Keratinocyte (primary cell): ENCODE measurements around the gene SYT2. TPM values are rescaled to one million over a fixed set of nuclear protein-coding genes. Genes with fewer than 3 reads are reported as not detected.
"Not testable (repeated sequence)": the region's sequence is repeated elsewhere in the genome, so short reads cannot be mapped to it uniquely, and the experiment has no call there.

Source experiments
- DNase-seq: peaks from one replicate; pipeline ENCODE4 v3.0.0-alpha.2; 2011; ENCODE audit warnings: low read depth, missing footprints, low spot score
- FAIRE-seq: peaks from 2 replicates; lab custom pipeline; 2011; peaks lifted over from hg19 to GRCh38; lab: Jason Lieb, UNC
- H2AFZ ChIP-seq: 2 replicates; pipeline ENCODE4 v1.6.0; 2012; ENCODE audit warnings: low read length, control low read depth, inconsistent platforms; ENCODE audit not compliant: control insufficient read depth
- H3K27ac ChIP-seq: 2 replicates; pipeline ENCODE4 v1.5.1; 2011; ENCODE audit warnings: low read length; ENCODE audit not compliant: control insufficient read depth, insufficient read depth
- H3K27me3 ChIP-seq: 3 replicates; pipeline ENCODE4 v1.6.0; 2011; ENCODE audit warnings: low read length; ENCODE audit not compliant: control insufficient read depth, insufficient read depth; ENCODE audit errors: extremely low read depth
- H3K36me3 ChIP-seq, 2 experiments: 2 replicates in 1 of 2; 3 replicates in 1 of 2; pipeline ENCODE4 v1.5.1; 2011; ENCODE audit warnings: low read length in 2 of 2, mild to moderate bottlenecking in 1 of 2; ENCODE audit not compliant: control insufficient read depth in 2 of 2, insufficient read depth in 2 of 2; ENCODE audit errors: extremely low read depth in 1 of 2
- H3K4me1 ChIP-seq: 3 replicates; pipeline ENCODE4 v1.5.1; 2011; ENCODE audit warnings: low read length; ENCODE audit not compliant: control insufficient read depth, insufficient read depth; ENCODE audit errors: extremely low read depth
- H3K4me2 ChIP-seq: 3 replicates; pipeline ENCODE4 v1.6.0; 2011; ENCODE audit warnings: low read depth, low read length; ENCODE audit not compliant: control insufficient read depth, insufficient read depth; ENCODE audit errors: extremely low read depth
- H3K4me3 ChIP-seq, 3 experiments: fragments of 200-600 bp in 1 of 3; sonication (generic) in 1 of 3; 2 replicates in 2 of 3; 3 replicates in 1 of 3; pipeline ENCODE4 v1.5.1; 2011 to 2016; ENCODE audit warnings: low read length in 3 of 3, mild to moderate bottlenecking in 3 of 3, control low read depth in 2 of 3, inconsistent platforms in 1 of 3, low read depth in 1 of 3, mixed read lengths in 1 of 3, mixed run types in 1 of 3, moderate library complexity in 1 of 3; ENCODE audit not compliant: control insufficient read depth in 2 of 3, insufficient read depth in 2 of 3; ENCODE audit errors: extremely low read depth in 1 of 3
- H3K79me2 ChIP-seq: 2 replicates; pipeline ENCODE4 v1.6.0; 2012; ENCODE audit warnings: low read length; ENCODE audit not compliant: control insufficient read depth, insufficient read depth
- H3K9ac ChIP-seq: 3 replicates; pipeline ENCODE4 v1.6.0; 2011; ENCODE audit warnings: low read length; ENCODE audit not compliant: control insufficient read depth, insufficient read depth; ENCODE audit errors: extremely low read depth
- H3K9me1 ChIP-seq: 3 replicates; pipeline ENCODE4 v1.6.0; 2011; ENCODE audit warnings: low read length; ENCODE audit not compliant: control insufficient read depth, insufficient read depth; ENCODE audit errors: extremely low read depth
- H3K9me3 ChIP-seq: 2 replicates; pipeline ENCODE4 v1.5.1; 2012; ENCODE audit warnings: low read depth, low read length; ENCODE audit not compliant: control insufficient read depth
- H4K20me1 ChIP-seq: 3 replicates; pipeline ENCODE4 v1.6.0; 2011; ENCODE audit warnings: low read length; ENCODE audit not compliant: control insufficient read depth, insufficient read depth; ENCODE audit errors: extremely low read depth
- CTCF ChIP-seq, 3 experiments: IDR thresholded peaks in 1 of 3; conservative IDR thresholded peaks in 1 of 3; optimal IDR thresholded peaks in 1 of 3; 2 replicates in 2 of 3; 3 replicates in 1 of 3; pipeline versions ENCODE3 to v1.5.1; 2011; ENCODE audit warnings: low read length in 3 of 3, mild to moderate bottlenecking in 3 of 3, moderate library complexity in 2 of 3, control low read depth in 1 of 3, inconsistent platforms in 1 of 3; ENCODE audit not compliant: insufficient read depth in 2 of 3; ENCODE audit errors: extremely low read depth in 1 of 3
- EZH2 ChIP-seq: IDR thresholded peaks from one replicate; pipeline ENCODE4 v1.6.1; 2012; ENCODE audit warnings: inconsistent platforms, mild to moderate bottlenecking, low read length, moderate library complexity
- dilution Hi-C: fragments of 300-500 bp; cut with MboI; formaldehyde crosslinking; loops from one replicate; pipeline ENCODE4 v1.7.0; 2020; ENCODE audit warnings: low sequenced_read_pairs; ENCODE audit not compliant: extremely low pct_ligation_motif_present
- polyA plus RNA-seq, 5 experiments: library from polyadenylated mRNA; depleted of rRNA in 3 of 5; stranded (reverse) in 3 of 5; stranded (forward) in 1 of 5; unstranded in 1 of 5; fragments of >200 nt; gene quantifications; 1 replicate in 1 of 5; 2 replicates in 3 of 5; 3 replicates in 1 of 5; pipeline versions ENCODE4 v1.2.1 to v1.2.3, GENCODE V29; 2011 to 2012; ENCODE audit warnings: missing spikeins in 2 of 5, low read depth in 1 of 5, low replicate concordance in 1 of 5

SYT2 gene
- polyA plus RNA-seq, 1 donor (not counting 4 experiments of a cell fraction or from before 2014, with no cell fraction given) = not detected

- Histone ChIP-seq H4K20me1 (no peaks in the 10 kb centered on the region), H3K79me2 (no peaks in the 10 kb centered on the region), H3K27me3 (peaks cover 13% of the 10 kb centered on the region), H3K27ac (no peak overlapping the region), H3K4me3 (no peak overlapping the region), H2AFZ (no peak overlapping the region), H3K9ac (no peak overlapping the region), H3K4me2 (no peak overlapping the region), H3K9me1 (no peaks in the 10 kb centered on the region), H3K9me3 (no peaks in the 10 kb centered on the region), H3K36me3 (no peaks in the 10 kb centered on the region), H3K4me1 (no peaks in the 10 kb centered on the region)
- TF ChIP-seq EZH2 (no peak), CTCF (optimal IDR thresholded peaks at IDR 0.05 in 1 of 3, IDR thresholded peaks at IDR 0.05 in 1 of 3, conservative IDR thresholded peaks at IDR 0.05 in 1 of 3; ENCODE audit: extremely low read depth in 1 of 3, insufficient read depth in 2 of 3, low read length in 3 of 3) (no peak)
- no peak for DNase-seq
- dilution Hi-C loops = no loop called here
- FAIRE-seq = no peak
These were observed 79.7 kb downstream of the SYT2 start for GRCh38 chr1:202630541-202630940.

- FAIRE-seq, H4K20me1 ChIP-seq, DNase-seq, H3K4me1 ChIP-seq, H3K4me2 ChIP-seq, H2AFZ ChIP-seq, H3K27ac ChIP-seq, H3K27me3 ChIP-seq, H3K9me1 ChIP-seq, dilution Hi-C loops, H3K79me2 ChIP-seq, H3K9ac ChIP-seq, H3K4me3 ChIP-seq, H3K9me3 ChIP-seq, H3K36me3 ChIP-seq: not testable (repeated sequence)
These were observed 80.2 kb downstream of the SYT2 start for GRCh38 chr1:202630096-202630495.

- FAIRE-seq, H3K27ac ChIP-seq, H3K36me3 ChIP-seq, H3K4me1 ChIP-seq, H3K4me2 ChIP-seq, H3K9me3 ChIP-seq, H2AFZ ChIP-seq, H3K79me2 ChIP-seq, DNase-seq, H3K9ac ChIP-seq, dilution Hi-C loops, H3K4me3 ChIP-seq, H3K9me1 ChIP-seq, H4K20me1 ChIP-seq, H3K27me3 ChIP-seq: not testable (repeated sequence)
These were observed 80.9 kb downstream of the SYT2 start for GRCh38 chr1:202629257-202629811.
